ENCODE results near the gene UQCC3. TPM values are rescaled to one million over a fixed set of nuclear protein-coding genes. Genes with fewer than 3 reads are reported as not detected.

The UQCC3 gene
- total and polyA plus RNA-seq, 2 of the 13 experiments (the other 11 are each of a cell fraction or from before 2014, with no cell fraction given): 7.7 to 16.0 TPM

- H3K27ac ChIP-seq (ENCODE audit: extremely low read length, insufficient read depth, low read length): peak overlapping the region; percentile 84
- peak; percentile 16 for ATAC-seq
Measured at GRCh38 chr11:62652161-62653006, 19.1 kb upstream of the UQCC3 start.

More at GRCh38 chr11:62652161-62653006, 19.1 kb upstream of the UQCC3 start:
- TF ChIP-seq ZBTB39 (CRISPR knock-in tag; IDR thresholded peaks at IDR 0.05) (no peak), ZNF333 (CRISPR knock-in tag; IDR thresholded peaks at IDR 0.05; ENCODE audit: borderline replicate concordance) (0 out of 2 replicates have a peak, but pooled peaks have one; percentile 17), EHMT2 (IDR thresholded peaks at IDR 0.05; ENCODE audit: borderline replicate concordance, low read depth, low read length) (no peak), BCL6 (CRISPR knock-in tag; IDR thresholded peaks at IDR 0.05) (0 out of 2 replicates have a peak, but pooled peaks have one; percentile 0), ZNF574 (CRISPR knock-in tag; IDR thresholded peaks at IDR 0.05) (no peak), ATF7-NPFF (CRISPR knock-in tag; IDR thresholded peaks at IDR 0.05; ENCODE audit: low read depth) (no peak), ZBTB49 (CRISPR knock-in tag; IDR thresholded peaks at IDR 0.05; ENCODE audit: borderline replicate concordance) (no peak), DDIT3 (CRISPR knock-in tag; IDR thresholded peaks at IDR 0.05) (no peak), ZNF30 (CRISPR knock-in tag; IDR thresholded peaks at IDR 0.05) (0 out of 2 replicates have a peak, but pooled peaks have one; percentile 45)
- H3K4me1 ChIP-seq (ENCODE audit: insufficient read depth, low read length): peaks cover 39% of the 10 kb centered on the region
- no peak for FAIRE-seq
- H3K36me3 ChIP-seq (replicated peaks in 1 of 2; ENCODE audit: control insufficient read depth in 1 of 2, insufficient read depth in 2 of 2, low read length in 2 of 2): peaks cover 4 to 14% of the 10 kb centered on the region in 2 experiments; a peak in 3 of 5 replicates
- TSS peak; percentile 79 for BruUV-seq (replicated peaks)
- H3K9me3 ChIP-seq (ENCODE audit: low read length): no peaks in the 10 kb centered on the region
- peak overlapping the region; percentile 88 to 92 (median 89) for H3K4me3 ChIP-seq (replicated peaks in 1 of 3; ENCODE audit: insufficient read depth in 1 of 3, low read depth in 2 of 3, low read length in 3 of 3)
- POLR2A ChIA-PET: interaction anchor here (0.6 to 6.3 kb wide), 26 partner anchors 8 to 187 kb away, joined by 3 to 186 read pairs (median 6); partner anchors contain the start of genes B3GAT3, BSCL2, C11orf98 and CSKMT
- 59% methylated on average over 9 of the region's 16 CpGs for WGBS (ENCODE audit: low lambda C conversion rate)
- peaks cover 20% of the 10 kb centered on the region for H3K79me2 ChIP-seq (ENCODE audit: insufficient read depth, low read length)
- H4K20me1 ChIP-seq (ENCODE audit: insufficient read depth, low read length): no peaks in the 10 kb centered on the region; the same call in 1 of the 2 replicates
- intact Hi-C loops (cut with micrococcal nuclease; ENCODE audit: unreplicated experiment): loop anchor here (5.0 kb wide), 2 partner anchors 40 to 60 kb away; partner anchors contain the start of genes EML3, ROM1 and TUT1
- DNase-seq (ENCODE audit: low spot score): no peak
- no peaks in the 10 kb centered on the region for H3K27me3 ChIP-seq (ENCODE audit: control insufficient read depth in 1 of 2, insufficient read depth in 2 of 2, low read length in 2 of 2)
- in situ Hi-C loops (cut with HindIII; ENCODE audit: extremely low pct_ligation_motif_present, low pct_unique_long_range_greater_than_20kb): no loop called here
- H2AFZ ChIP-seq (ENCODE audit: low read length): no peak overlapping the region
- peak overlapping the region; percentile 97 for H3K9ac ChIP-seq (ENCODE audit: insufficient read depth, low read depth, low read length)
- H3K4me2 ChIP-seq (ENCODE audit: low read depth, low read length): peak overlapping the region; percentile 97
- CTCF ChIA-PET (ENCODE audit: low intra/inter-chr PET ratio, low total read pairs): no interaction called here
